Naive thymus-derived CD8-positive, alpha-beta T cell (primary cell): Measurements from ENCODE around the gene SMC6. TPM values are rescaled to one million over a fixed set of nuclear protein-coding genes. Genes with fewer than 3 reads are reported as not detected.

Source experiments
- ATAC-seq, 2 donors: fragments of 150-1000 bp; cut with Tn5 transposase in 1 of 2; sonication (Bioruptor Pico), chemical (Tn5 transposase) in 1 of 2; 1 replicate in 1 of 2; 2 replicates in 1 of 2; pipeline ENCODE4 v1.10.0; 2021; ENCODE audit warnings: mild to moderate bottlenecking in 2 of 2, moderate library complexity in 2 of 2
- POLR2A ChIA-PET: fragments of 350-600 bp; sonication (Branson Sonifier 250); formaldehyde crosslinking; loops from one replicate; lab custom pipeline; 2021; ENCODE audit warnings: antibody characterized with exemption; lab: Charles Lee
- DNase-seq, 10 donors: peaks; one replicate each; pipeline versions ENCODE4 v3.0.0 to v3.0.0-alpha.2; 2020 to 2022
- H3K27ac Mint-ChIP-seq, 10 donors: one replicate each; pipeline ENCODE4 v1.8.0; 2020 to 2022; ENCODE audit warnings: mild to moderate bottlenecking in 10 of 10, mixed read lengths in 10 of 10, moderate library complexity in 4 of 10, inconsistent platforms in 1 of 10
- H3K27me3 Mint-ChIP-seq, 5 donors: one replicate each; pipeline ENCODE4 v1.8.0; 2021 to 2022; ENCODE audit warnings: mixed read lengths in 5 of 5
- H3K36me3 Mint-ChIP-seq, 3 donors: one replicate each; pipeline ENCODE4 v1.8.0; 2020 to 2022; ENCODE audit warnings: mixed read lengths in 3 of 3, mild to moderate bottlenecking in 2 of 3, inconsistent platforms in 1 of 3
- H3K4me1 Mint-ChIP-seq, 4 donors: one replicate each; pipeline ENCODE4 v1.8.0; 2021 to 2022; ENCODE audit warnings: mixed read lengths in 4 of 4
- H3K4me3 Mint-ChIP-seq, 10 donors: one replicate each; pipeline ENCODE4 v1.8.0; 2020 to 2022; ENCODE audit warnings: mild to moderate bottlenecking in 10 of 10, mixed read lengths in 10 of 10, moderate library complexity in 6 of 10, inconsistent platforms in 1 of 10
- H3K9me3 Mint-ChIP-seq, 9 donors: one replicate each; pipeline ENCODE4 v1.8.0; 2020 to 2022; ENCODE audit warnings: mixed read lengths in 9 of 9, mild to moderate bottlenecking in 3 of 9, inconsistent platforms in 1 of 9, moderate library complexity in 1 of 9
- polyA plus RNA-seq, 3 donors: library from polyadenylated mRNA; unstranded; fragments of 300-500 nt; fragmentation: Illumina TruSeq; gene quantifications; one replicate each; pipeline ENCODE4 v1.2.3, GENCODE V29; 2021
- total RNA-seq, 8 experiments: library from RNA in 2 of 8; stranded (reverse) in 2 of 8; gene quantifications; one replicate each; pipeline ENCODE4 v1.2.3 and lab custom pipeline; 2021 to 2026

SMC6 gene, protein sequence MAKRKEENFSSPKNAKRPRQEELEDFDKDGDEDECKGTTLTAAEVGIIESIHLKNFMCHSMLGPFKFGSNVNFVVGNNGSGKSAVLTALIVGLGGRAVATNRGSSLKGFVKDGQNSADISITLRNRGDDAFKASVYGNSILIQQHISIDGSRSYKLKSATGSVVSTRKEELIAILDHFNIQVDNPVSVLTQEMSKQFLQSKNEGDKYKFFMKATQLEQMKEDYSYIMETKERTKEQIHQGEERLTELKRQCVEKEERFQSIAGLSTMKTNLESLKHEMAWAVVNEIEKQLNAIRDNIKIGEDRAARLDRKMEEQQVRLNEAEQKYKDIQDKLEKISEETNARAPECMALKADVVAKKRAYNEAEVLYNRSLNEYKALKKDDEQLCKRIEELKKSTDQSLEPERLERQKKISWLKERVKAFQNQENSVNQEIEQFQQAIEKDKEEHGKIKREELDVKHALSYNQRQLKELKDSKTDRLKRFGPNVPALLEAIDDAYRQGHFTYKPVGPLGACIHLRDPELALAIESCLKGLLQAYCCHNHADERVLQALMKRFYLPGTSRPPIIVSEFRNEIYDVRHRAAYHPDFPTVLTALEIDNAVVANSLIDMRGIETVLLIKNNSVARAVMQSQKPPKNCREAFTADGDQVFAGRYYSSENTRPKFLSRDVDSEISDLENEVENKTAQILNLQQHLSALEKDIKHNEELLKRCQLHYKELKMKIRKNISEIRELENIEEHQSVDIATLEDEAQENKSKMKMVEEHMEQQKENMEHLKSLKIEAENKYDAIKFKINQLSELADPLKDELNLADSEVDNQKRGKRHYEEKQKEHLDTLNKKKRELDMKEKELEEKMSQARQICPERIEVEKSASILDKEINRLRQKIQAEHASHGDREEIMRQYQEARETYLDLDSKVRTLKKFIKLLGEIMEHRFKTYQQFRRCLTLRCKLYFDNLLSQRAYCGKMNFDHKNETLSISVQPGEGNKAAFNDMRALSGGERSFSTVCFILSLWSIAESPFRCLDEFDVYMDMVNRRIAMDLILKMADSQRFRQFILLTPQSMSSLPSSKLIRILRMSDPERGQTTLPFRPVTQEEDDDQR
- total RNA-seq (10 to 100 TPM; 18.8 to 22.5 TPM), polyA plus RNA-seq (1 to 10 TPM; 7.7 to 8.7 (median 8.4) TPM), total RNA-seq (lab: John Stamatoyannopoulos, UW) (19.2 to 73.4 (median 58.4) reads per million in 6 experiments)

DNA sequence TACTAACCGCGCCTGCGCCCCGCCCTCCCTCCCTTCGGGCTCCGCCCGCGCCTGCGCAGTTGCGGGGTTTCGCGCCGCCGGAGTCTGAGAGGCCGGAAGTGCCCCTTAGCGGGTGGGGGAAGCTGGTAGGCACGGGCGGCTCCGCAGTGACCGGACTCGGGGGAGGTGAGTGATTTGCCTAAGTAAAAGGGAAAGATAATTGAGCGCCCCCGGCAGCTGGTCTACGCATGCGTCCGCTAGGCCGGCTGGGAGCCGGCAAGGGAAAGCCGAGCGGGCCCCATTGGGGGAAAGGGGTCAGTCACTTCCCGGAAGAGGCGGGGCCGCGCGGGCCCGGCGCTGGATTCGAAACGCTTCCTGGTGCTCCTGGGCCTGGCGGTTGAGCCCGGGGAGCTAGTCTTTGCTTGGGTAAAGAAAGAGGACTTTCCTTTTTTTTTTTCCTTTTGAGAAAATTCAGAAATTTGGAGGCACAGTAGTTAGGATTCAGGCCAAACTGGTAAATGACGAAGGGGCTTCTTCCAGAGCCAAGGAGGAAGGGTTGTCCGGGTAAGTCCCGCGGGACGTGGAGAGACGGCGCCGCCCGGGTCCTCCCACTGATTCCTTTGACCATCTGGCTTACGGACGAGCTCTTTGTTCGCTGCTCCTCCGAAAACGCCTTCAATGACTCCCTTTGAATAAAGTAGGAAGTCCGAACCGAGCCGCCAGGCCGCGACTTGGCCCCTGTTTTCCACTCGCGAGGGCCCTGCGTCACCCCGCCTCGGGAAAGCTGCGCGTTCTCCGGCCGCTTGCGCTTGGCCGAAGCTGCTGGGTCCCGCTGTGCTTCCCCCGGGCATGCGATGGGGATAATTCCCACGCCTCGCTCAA is at the start of gene SMC6, which contains the start of gene GEN1:
SMC6 (minus strand) TSS at position 8 of the 861 bp plus-strand sequence. CDS start 7,864 bp downstream, outside the sequence.
GEN1 (plus strand) TSS at position 336 of the 861 bp plus-strand sequence. CDS start 5,806 bp downstream, outside the sequence.
- DNase-seq (peak; percentile 81 to 97 (median 92)), ATAC-seq (peak; percentile 83 to 85)
- peak within 1 kb of the TSS; percentile 88 to 95 (median 91) for H3K4me3 Mint-ChIP-seq
- H3K27ac Mint-ChIP-seq: peak within 1 kb of the TSS; percentile 88 to 99 (median 97)
- no peaks in the 10 kb centered on the region for H3K36me3 Mint-ChIP-seq
- POLR2A ChIA-PET: interaction anchor here (1.0 kb wide), 1 partner anchor 806 kb away, joined by 3 read pairs; the partner anchor contains the start of gene RDH14
- H3K9me3 Mint-ChIP-seq: no peaks in the 10 kb centered on the region
- H3K4me1 Mint-ChIP-seq: peaks cover 8 to 42% (median 25%) of the 10 kb centered on the region in 4 donors
- no peaks in the 10 kb centered on the region for H3K27me3 Mint-ChIP-seq

DNA sequence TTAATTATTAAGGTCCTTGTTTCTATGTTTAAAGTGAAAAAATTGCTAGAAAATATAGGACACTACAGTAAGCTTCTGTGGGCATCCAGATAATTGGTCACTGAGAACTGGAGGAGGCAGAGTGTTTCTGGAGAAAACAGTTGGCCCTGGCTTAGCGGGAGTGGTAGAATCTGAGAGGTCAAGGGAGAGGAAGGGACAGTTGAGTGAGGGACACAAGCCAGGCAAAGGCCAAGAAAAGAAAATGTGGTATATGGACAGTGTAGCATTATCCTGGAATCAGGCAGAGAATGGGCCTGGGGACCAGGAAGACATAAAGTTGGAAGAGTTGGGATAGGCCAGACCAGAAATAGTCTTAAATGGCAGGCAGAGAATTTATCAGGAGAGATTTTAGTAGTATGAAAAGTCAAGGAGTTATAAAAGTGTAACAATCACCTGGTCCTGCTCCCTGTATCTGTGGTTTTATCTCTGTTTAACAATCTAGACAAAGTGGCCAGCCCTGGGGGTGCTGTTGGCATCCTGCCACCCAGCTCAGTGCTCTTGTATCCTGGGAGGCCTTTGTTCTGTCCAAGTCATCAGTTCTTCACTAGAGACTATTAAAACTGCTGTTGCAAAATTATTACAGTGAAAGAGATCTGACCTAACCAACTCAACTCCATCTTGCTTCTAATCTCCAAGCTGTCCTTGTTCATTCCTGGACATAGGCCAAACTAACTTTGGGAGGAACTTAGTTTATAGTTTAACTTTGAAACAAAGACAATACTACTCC is 47.3 kb upstream of the SMC6 start:
- ATAC-seq (no peak), DNase-seq (no peak)
- H3K9me3 Mint-ChIP-seq: no peaks in the 10 kb centered on the region
- H3K27me3 Mint-ChIP-seq: peaks cover 2 to 18% (median 9%) of the 10 kb centered on the region in 5 donors
- no peak overlapping the region for H3K27ac Mint-ChIP-seq
- peaks cover 0 to 35% (median 0%) of the 10 kb centered on the region in 4 donors for H3K4me1 Mint-ChIP-seq
- no peaks in the 10 kb centered on the region for H3K36me3 Mint-ChIP-seq
- H3K4me3 Mint-ChIP-seq: no peak overlapping the region
- POLR2A ChIA-PET: no interaction called here

DNA sequence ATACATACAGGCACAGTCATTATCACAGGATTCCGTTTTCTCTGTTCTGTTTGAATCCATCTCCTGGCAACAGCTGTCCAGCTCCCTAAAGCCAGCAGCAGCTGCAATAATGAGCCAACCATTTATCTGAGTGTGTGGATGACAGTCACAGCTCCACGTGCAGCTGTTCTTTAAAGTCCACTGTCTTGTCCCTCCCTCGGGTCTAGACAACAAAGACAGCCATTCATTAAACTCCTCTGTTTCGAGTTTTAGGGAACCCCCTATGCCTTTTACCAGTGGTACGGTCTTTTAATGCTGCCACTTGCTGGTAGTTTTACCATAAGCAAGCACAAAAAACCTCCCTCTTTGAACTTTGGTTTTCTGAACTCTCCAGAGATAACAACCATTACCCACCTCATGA is 46.6 kb upstream of the SMC6 start:
- POLR2A ChIA-PET: no interaction called here
- DNase-seq (no peak), ATAC-seq (no peak)
- no peak overlapping the region for H3K4me3 Mint-ChIP-seq
- H3K4me1 Mint-ChIP-seq: peaks cover 0 to 31% (median 0%) of the 10 kb centered on the region in 4 donors
- H3K9me3 Mint-ChIP-seq: no peaks in the 10 kb centered on the region
- H3K36me3 Mint-ChIP-seq: no peaks in the 10 kb centered on the region
- no peak overlapping the region for H3K27ac Mint-ChIP-seq
- peaks cover 2 to 20% (median 16%) of the 10 kb centered on the region in 5 donors for H3K27me3 Mint-ChIP-seq

DNA sequence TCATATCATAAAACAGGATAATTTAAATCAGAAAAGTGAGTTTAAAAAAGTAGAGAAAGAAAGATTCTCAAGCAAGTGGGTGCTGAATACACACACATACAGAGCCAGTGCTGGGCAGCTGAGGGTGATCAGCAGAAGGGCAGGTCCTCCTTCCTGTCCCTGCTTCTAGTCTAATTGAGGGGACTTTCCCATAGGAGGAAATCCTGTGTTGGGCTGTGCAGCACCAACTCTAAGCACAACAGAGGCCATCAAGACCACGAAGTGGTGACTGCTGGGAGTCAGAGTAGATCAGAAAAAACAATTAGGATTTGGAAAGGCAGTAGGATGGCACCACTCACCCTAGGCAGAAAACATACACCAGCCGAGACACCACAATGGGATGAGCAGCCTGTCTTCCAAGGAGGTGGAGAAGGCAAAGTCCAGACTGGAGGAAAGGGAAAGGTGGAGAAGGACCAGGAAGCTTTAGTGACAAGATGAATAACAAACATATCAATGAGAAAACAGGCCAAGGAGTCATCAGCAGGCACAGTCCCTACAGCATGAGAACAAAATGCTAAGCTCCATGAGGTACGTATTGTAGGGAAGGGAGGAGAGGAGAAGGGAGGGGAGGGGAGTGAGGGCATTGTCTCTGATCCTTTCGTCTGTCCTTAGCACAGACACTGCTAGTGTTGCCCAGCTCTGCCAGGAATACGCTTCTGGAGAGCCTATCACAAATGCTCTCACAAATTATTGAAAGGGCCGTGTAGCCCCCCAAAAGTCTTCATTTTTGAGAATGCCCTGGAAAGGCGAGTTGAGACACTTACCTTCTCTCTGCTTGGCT is 45.9 kb upstream of the SMC6 start:
- peak overlapping the region in 1 of 10 donors; percentile 33 for H3K27ac Mint-ChIP-seq
- DNase-seq (no peak), ATAC-seq (no peak)
- no peaks in the 10 kb centered on the region for H3K36me3 Mint-ChIP-seq
- H3K4me1 Mint-ChIP-seq: peaks cover 0 to 25% (median 0%) of the 10 kb centered on the region in 4 donors
- H3K9me3 Mint-ChIP-seq: no peaks in the 10 kb centered on the region
- POLR2A ChIA-PET: no interaction called here
- no peak overlapping the region for H3K4me3 Mint-ChIP-seq
- H3K27me3 Mint-ChIP-seq: peaks cover 2 to 27% (median 22%) of the 10 kb centered on the region in 5 donors

DNA sequence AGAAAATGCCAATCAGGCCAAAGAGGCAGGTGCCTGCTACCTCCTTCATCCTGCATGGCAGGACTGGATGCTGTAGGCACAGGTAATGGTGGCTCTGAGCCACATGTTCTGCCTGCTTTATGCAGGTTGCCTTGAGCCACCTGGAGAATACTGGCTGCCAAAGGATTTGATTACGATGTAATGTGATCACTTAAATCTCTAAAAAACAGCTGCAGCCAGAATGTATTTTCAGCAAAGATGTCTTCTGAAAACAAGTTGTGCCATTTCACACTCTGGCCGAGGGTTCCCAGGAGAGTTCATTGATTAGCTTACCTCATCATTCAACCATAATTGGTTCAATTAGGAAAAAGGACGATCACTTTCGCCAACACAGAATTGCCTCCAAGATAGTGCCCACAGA is 44.7 kb upstream of the SMC6 start:
- POLR2A ChIA-PET: no interaction called here
- Mint-ChIP-seq H3K27me3 (peaks cover 3 to 30% (median 26%) of the 10 kb centered on the region in 5 donors), H3K9me3 (no peaks in the 10 kb centered on the region), H3K27ac (no peak overlapping the region), H3K4me3 (no peak overlapping the region), H3K36me3 (no peaks in the 10 kb centered on the region), H3K4me1 (peaks cover 0 to 13% (median 0%) of the 10 kb centered on the region in 4 donors)
- ATAC-seq: no peak
- DNase-seq: no peak

DNA sequence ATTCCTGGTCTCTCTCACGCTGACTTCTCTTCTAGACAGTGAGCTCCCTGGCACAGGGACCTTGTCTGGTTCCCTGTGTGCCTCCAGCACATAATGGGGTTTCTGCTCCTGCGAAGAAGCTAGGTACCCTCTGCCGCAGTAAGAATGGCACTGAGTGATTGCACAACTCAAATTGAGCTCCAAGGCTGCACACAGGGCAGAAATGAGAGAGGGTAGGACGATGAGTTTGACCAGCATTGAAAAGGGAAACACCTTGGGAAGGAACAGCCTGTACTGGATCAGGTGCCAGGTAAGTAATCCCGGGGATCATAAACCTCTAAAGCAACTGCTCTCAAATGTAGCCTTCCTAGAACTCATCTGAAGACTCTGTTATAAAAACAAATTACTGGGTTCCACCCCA is 41.7 kb upstream of the SMC6 start:
- peaks cover 0 to 5% (median 0%) of the 10 kb centered on the region in 4 donors for H3K4me1 Mint-ChIP-seq
- H3K36me3 Mint-ChIP-seq: no peaks in the 10 kb centered on the region
- no peaks in the 10 kb centered on the region for H3K9me3 Mint-ChIP-seq
- no peak for ATAC-seq
- no peak overlapping the region for H3K4me3 Mint-ChIP-seq
- H3K27me3 Mint-ChIP-seq: peaks cover 15 to 59% (median 46%) of the 10 kb centered on the region in 5 donors
- peak overlapping the region in 1 of 10 donors; percentile 1 for H3K27ac Mint-ChIP-seq
- POLR2A ChIA-PET: no interaction called here
- no peak for DNase-seq

DNA sequence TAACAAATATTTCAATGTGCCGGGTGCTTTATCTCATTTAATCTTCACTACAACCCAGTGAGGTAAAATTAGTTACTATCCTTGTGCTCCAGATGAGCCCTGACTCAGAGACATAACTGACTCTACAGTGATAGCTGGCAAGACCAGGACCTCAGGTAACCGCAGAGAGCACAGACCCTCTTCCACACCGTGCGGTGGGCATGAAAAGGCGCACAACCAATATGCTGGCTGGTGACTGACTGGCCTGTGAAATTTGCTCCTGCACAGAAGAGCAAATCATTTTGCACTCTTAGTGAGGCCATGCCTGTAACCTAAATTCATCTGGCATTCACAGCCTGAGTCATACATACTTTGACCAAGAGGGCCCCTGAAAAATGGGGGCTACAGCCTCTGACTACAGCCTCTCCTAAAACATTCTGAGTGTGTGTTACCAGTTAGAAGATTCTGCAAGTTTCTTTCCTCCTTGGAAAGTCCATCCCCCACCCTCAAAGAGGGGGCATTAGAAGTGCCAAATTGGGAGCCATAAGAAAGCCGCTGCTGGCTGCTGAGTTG is 40.3 kb upstream of the SMC6 start:
- H3K27ac Mint-ChIP-seq: no peak overlapping the region

DNA sequence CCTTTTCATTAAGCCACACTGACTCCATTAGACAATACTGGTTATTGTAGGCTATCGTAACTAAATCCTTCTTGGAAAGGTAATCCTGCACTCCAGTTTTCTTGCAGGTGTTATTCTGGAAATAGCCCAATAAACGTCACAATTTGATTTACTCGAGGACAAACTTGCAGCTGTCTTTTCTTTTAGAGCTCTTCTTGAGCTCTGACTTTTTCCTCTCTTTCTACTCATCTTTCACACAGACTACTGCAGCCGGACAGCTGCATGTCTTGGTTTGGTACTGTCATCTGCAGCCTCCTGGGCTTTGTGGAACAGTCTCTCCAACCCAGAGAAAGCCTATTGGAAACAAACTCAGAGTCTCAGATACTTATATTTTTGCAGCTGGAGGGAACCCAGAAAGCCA is 39.7 kb upstream of the SMC6 start:
- Mint-ChIP-seq H3K4me3 (no peak overlapping the region), H3K36me3 (no peaks in the 10 kb centered on the region), H3K9me3 (no peaks in the 10 kb centered on the region), H3K4me1 (no peaks in the 10 kb centered on the region), H3K27me3 (peaks cover 15 to 51% (median 41%) of the 10 kb centered on the region in 5 donors), H3K27ac (no peak overlapping the region)
- ATAC-seq (no peak), DNase-seq (no peak)
- POLR2A ChIA-PET: no interaction called here

More for the DNA sequence above, 40.3 kb upstream of the SMC6 start:
- Mint-ChIP-seq H3K9me3 (no peaks in the 10 kb centered on the region), H3K27me3 (peaks cover 15 to 51% (median 41%) of the 10 kb centered on the region in 5 donors), H3K36me3 (no peaks in the 10 kb centered on the region), H3K4me1 (no peaks in the 10 kb centered on the region), H3K4me3 (no peak overlapping the region)
- POLR2A ChIA-PET: no interaction called here
- ATAC-seq: no peak
- DNase-seq: no peak

DNA sequence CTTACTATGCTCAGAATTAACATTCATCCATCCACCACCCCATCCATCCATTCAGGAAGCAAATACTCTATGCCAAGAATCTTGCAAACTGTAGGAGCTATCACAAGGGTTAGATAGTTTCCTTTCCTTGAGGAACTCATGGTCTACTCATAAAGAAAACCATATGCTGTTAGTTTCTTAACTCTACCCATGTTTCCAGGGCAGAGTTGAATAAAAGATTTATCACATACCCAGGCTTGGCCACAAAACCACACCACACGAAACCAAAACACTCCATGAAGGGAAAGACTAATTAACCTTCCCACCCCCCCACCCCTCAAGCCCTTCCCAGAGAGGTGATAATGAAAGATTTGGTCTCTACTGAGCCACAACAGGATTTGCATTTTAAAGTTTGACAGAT is 38.9 kb upstream of the SMC6 start:
- no peak overlapping the region for H3K27ac Mint-ChIP-seq
- no peaks in the 10 kb centered on the region for H3K36me3 Mint-ChIP-seq
- ATAC-seq: no peak
- H3K27me3 Mint-ChIP-seq: peaks cover 14 to 51% (median 38%) of the 10 kb centered on the region in 5 donors
- POLR2A ChIA-PET: no interaction called here
- no peaks in the 10 kb centered on the region for H3K4me1 Mint-ChIP-seq
- no peak overlapping the region for H3K4me3 Mint-ChIP-seq
- no peaks in the 10 kb centered on the region for H3K9me3 Mint-ChIP-seq
- no peak for DNase-seq

DNA sequence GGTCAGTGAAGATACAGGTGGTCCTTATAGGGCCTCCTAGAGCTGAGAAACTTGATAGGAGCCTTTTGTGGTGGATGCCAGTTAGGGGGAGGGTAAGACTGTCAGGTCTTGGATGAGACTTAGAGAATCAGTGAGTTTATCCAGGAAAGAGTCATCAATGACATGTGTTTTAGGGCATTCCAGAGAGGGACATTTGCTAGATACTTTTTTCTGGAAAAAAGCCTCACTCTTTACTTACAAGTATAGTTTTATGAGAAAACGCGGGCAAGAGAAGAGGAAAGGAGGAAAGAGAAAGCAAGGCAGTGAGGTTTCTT is 38.2 kb upstream of the SMC6 start:
- ATAC-seq (no peak), DNase-seq (no peak)
- H3K4me1 Mint-ChIP-seq: no peaks in the 10 kb centered on the region
- H3K9me3 Mint-ChIP-seq: no peaks in the 10 kb centered on the region
- no peak overlapping the region for H3K4me3 Mint-ChIP-seq
- H3K27ac Mint-ChIP-seq: no peak overlapping the region
- no peaks in the 10 kb centered on the region for H3K36me3 Mint-ChIP-seq
- peaks cover 14 to 51% (median 37%) of the 10 kb centered on the region in 5 donors for H3K27me3 Mint-ChIP-seq
- POLR2A ChIA-PET: no interaction called here
